GM21576 (cell line): ENCODE measurements around the gene GRIK1.

Experiments
- ATAC-seq: cut with Tn5 transposase; IDR thresholded peaks from one replicate; pipeline ENCODE4 v1.9.1; 2021; ENCODE audit warnings: mild to moderate bottlenecking, moderate library complexity; ENCODE audit not compliant: unreplicated experiment

The GRIK1 gene

GRCh38 chr21:29725025-29725736, 214.6 kb downstream of the GRIK1 start:
- no peak for ATAC-seq

- ATAC-seq, result no peak
Measured at GRCh38 chr21:29721964-29722363, 217.8 kb downstream of the GRIK1 start.

GRCh38 chr21:29721221-29721620, 218.6 kb downstream of the GRIK1 start:
- ATAC-seq, result no peak

GRCh38 chr21:29719521-29719920, 220.3 kb downstream of the GRIK1 start:
- no peak for ATAC-seq

- no peak for ATAC-seq
Measured at GRCh38 chr21:29718081-29718815, 221.5 kb downstream of the GRIK1 start.

GRCh38 chr21:29717659-29718058, 222.1 kb downstream of the GRIK1 start:
- ATAC-seq, result no peak

- no peak for ATAC-seq
Measured at GRCh38 chr21:29716753-29717152, 223.0 kb downstream of the GRIK1 start.

GRCh38 chr21:29715089-29715488, 224.7 kb downstream of the GRIK1 start:
- ATAC-seq, result no peak

- no peak for ATAC-seq
Measured at GRCh38 chr21:29712818-29713217, 227.0 kb downstream of the GRIK1 start.

- ATAC-seq, result no peak
Measured at GRCh38 chr21:29711236-29711635, 228.6 kb downstream of the GRIK1 start.

- no peak for ATAC-seq
Measured at GRCh38 chr21:29710498-29710897, 229.3 kb downstream of the GRIK1 start.

GRCh38 chr21:29708401-29708800, 231.4 kb downstream of the GRIK1 start:
- no peak for ATAC-seq

- ATAC-seq, result no peak
Measured at GRCh38 chr21:29704719-29705118, 235.1 kb downstream of the GRIK1 start.

- no peak for ATAC-seq
Measured at GRCh38 chr21:29701676-29702075, 238.1 kb downstream of the GRIK1 start.

GRCh38 chr21:29697555-29698193, 242.1 kb downstream of the GRIK1 start:
- ATAC-seq, result peak; percentile 89

- no peak for ATAC-seq
Measured at GRCh38 chr21:29696937-29697336, 242.9 kb downstream of the GRIK1 start.

GRCh38 chr21:29691616-29692491, 247.9 kb downstream of the GRIK1 start:
- ATAC-seq, result no peak

GRCh38 chr21:29689753-29690152, 250.0 kb downstream of the GRIK1 start:
- ATAC-seq, result no peak

GRCh38 chr21:29684106-29684505, 255.7 kb downstream of the GRIK1 start:
- ATAC-seq, result no peak

GRCh38 chr21:29682800-29683199, 257.0 kb downstream of the GRIK1 start:
- no peak for ATAC-seq

- no peak for ATAC-seq
Measured at GRCh38 chr21:29680273-29680672, 259.5 kb downstream of the GRIK1 start.
